ENCODE data around the gene NFIB. TPM values are rescaled to one million over a fixed set of nuclear protein-coding genes. Genes with fewer than 3 reads are reported as not detected.

The NFIB gene
- polyA plus RNA-seq, 1 donor (not counting 4 experiments of a cell fraction or from before 2014, with no cell fraction given) = 8.9 TPM

GRCh38 chr9:14325147-14325546 lies 11.2 kb upstream of the NFIB start:
- no peaks in the 10 kb centered on the region for H3K36me3 ChIP-seq (ENCODE audit: control insufficient read depth in 2 of 2, extremely low read depth in 1 of 2, insufficient read depth in 2 of 2, low read length in 2 of 2)
- H2AFZ ChIP-seq (ENCODE audit: control insufficient read depth, low read length) = no peak overlapping the region
- H3K79me2 ChIP-seq (ENCODE audit: control insufficient read depth, insufficient read depth, low read length) = no peaks in the 10 kb centered on the region
- no peaks in the 10 kb centered on the region for H4K20me1 ChIP-seq (ENCODE audit: control insufficient read depth, extremely low read depth, insufficient read depth, low read length)
- H3K27ac ChIP-seq (ENCODE audit: control insufficient read depth, insufficient read depth, low read length) = no peak overlapping the region
- H3K27me3 ChIP-seq (ENCODE audit: control insufficient read depth, extremely low read depth, insufficient read depth, low read length) = no peaks in the 10 kb centered on the region
- FAIRE-seq (no peak), DNase-seq (ENCODE audit: low read depth, low spot score) (no peak)
- no peak overlapping the region for H3K4me3 ChIP-seq (ENCODE audit: control insufficient read depth in 2 of 3, extremely low read depth in 1 of 3, insufficient read depth in 2 of 3, low read depth in 1 of 3, low read length in 3 of 3)
- dilution Hi-C loops (cut with MboI; ENCODE audit: extremely low pct_ligation_motif_present, low sequenced_read_pairs) = no loop called here
- H3K9me1 ChIP-seq (ENCODE audit: control insufficient read depth, extremely low read depth, insufficient read depth, low read length) = no peaks in the 10 kb centered on the region
- H3K9ac ChIP-seq (ENCODE audit: control insufficient read depth, extremely low read depth, insufficient read depth, low read length) = no peak overlapping the region
- TF ChIP-seq CTCF (optimal IDR thresholded peaks at IDR 0.05 in 1 of 3, IDR thresholded peaks at IDR 0.05 in 1 of 3, conservative IDR thresholded peaks at IDR 0.05 in 1 of 3; ENCODE audit: extremely low read depth in 1 of 3, insufficient read depth in 2 of 3, low read length in 3 of 3) (no peak), EZH2 (IDR thresholded peaks at IDR 0.05; ENCODE audit: low read length) (no peak)
- H3K9me3 ChIP-seq (ENCODE audit: control insufficient read depth, low read depth, low read length) = no peaks in the 10 kb centered on the region
- peaks cover 27% of the 10 kb centered on the region for H3K4me1 ChIP-seq (ENCODE audit: control insufficient read depth, extremely low read depth, insufficient read depth, low read length)
- no peak overlapping the region for H3K4me2 ChIP-seq (ENCODE audit: control insufficient read depth, extremely low read depth, insufficient read depth, low read depth, low read length)

- H3K9me1 ChIP-seq (ENCODE audit: control insufficient read depth, extremely low read depth, insufficient read depth, low read length) = no peaks in the 10 kb centered on the region
- H3K27ac ChIP-seq (ENCODE audit: control insufficient read depth, insufficient read depth, low read length) = no peak overlapping the region
- DNase-seq (ENCODE audit: low read depth, low spot score) (no peak), FAIRE-seq (no peak)
- H2AFZ ChIP-seq (ENCODE audit: control insufficient read depth, low read length) = no peak overlapping the region
- dilution Hi-C loops (cut with MboI; ENCODE audit: extremely low pct_ligation_motif_present, low sequenced_read_pairs) = no loop called here
- H4K20me1 ChIP-seq (ENCODE audit: control insufficient read depth, extremely low read depth, insufficient read depth, low read length) = no peaks in the 10 kb centered on the region
- H3K9me3 ChIP-seq (ENCODE audit: control insufficient read depth, low read depth, low read length) = no peaks in the 10 kb centered on the region
- H3K27me3 ChIP-seq (ENCODE audit: control insufficient read depth, extremely low read depth, insufficient read depth, low read length) = no peaks in the 10 kb centered on the region
- no peaks in the 10 kb centered on the region for H3K36me3 ChIP-seq (ENCODE audit: control insufficient read depth in 2 of 2, extremely low read depth in 1 of 2, insufficient read depth in 2 of 2, low read length in 2 of 2)
- TF ChIP-seq EZH2 (IDR thresholded peaks at IDR 0.05; ENCODE audit: low read length) = no peak
- no peak for TF ChIP-seq CTCF (optimal IDR thresholded peaks at IDR 0.05 in 1 of 3, IDR thresholded peaks at IDR 0.05 in 1 of 3, conservative IDR thresholded peaks at IDR 0.05 in 1 of 3; ENCODE audit: extremely low read depth in 1 of 3, insufficient read depth in 2 of 3, low read length in 3 of 3)
- H3K4me2 ChIP-seq (ENCODE audit: control insufficient read depth, extremely low read depth, insufficient read depth, low read depth, low read length) = peak overlapping the region; percentile 91
- H3K9ac ChIP-seq (ENCODE audit: control insufficient read depth, extremely low read depth, insufficient read depth, low read length) = no peak overlapping the region
- H3K79me2 ChIP-seq (ENCODE audit: control insufficient read depth, insufficient read depth, low read length) = no peaks in the 10 kb centered on the region
- no peak overlapping the region for H3K4me3 ChIP-seq (ENCODE audit: control insufficient read depth in 2 of 3, extremely low read depth in 1 of 3, insufficient read depth in 2 of 3, low read depth in 1 of 3, low read length in 3 of 3)
- H3K4me1 ChIP-seq (ENCODE audit: control insufficient read depth, extremely low read depth, insufficient read depth, low read length) = peaks cover 37% of the 10 kb centered on the region
Observed at GRCh38 chr9:14323985-14324650, 10.2 kb upstream of the NFIB start.

All from keratinocyte (primary cell).